ENCODE measurements around the gene KRT3. TPM values are rescaled to one million over a fixed set of nuclear protein-coding genes. Genes with fewer than 3 reads are reported as not detected.

The KRT3 gene
- polyA plus RNA-seq, 3 donors: not detected

DNA sequence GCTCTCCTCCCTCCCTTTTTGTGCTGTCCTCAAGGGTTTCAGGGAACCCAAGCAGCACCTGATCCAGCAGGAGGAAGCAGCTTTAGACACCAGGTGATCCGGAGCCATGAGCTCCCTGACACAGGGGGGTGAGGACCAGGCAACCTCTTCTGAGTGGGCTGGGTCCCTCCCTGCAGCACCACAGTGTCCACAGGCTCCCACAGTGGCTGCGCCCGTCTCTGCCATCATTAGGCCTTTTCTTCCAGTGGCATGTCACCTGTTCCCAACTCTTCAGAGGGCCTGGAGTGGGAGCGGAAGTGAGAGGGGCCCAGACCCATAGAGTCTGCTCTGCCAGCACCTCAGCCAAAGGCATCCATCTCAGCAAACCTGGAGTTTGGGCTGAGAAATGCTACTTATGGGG lies 18.4 kb downstream of the KRT3 start:
- H3K4me1 ChIP-seq (ENCODE audit: control insufficient read depth in 1 of 2, insufficient read depth in 2 of 2, low read length in 2 of 2): no peaks in the 10 kb centered on the region
- H3K4me3 ChIP-seq (replicated peaks in 1 of 3; ENCODE audit: low read depth in 2 of 3, low read length in 3 of 3): no peak overlapping the region
- no peak for TF ChIP-seq CTCF (IDR thresholded peaks at IDR 0.05)
- no peak overlapping the region for H2AFZ ChIP-seq (ENCODE audit: insufficient read depth, low read depth, low read length, poor library complexity, severe bottlenecking)
- DNase-seq: no peak
- no peaks in the 10 kb centered on the region for H3K79me2 ChIP-seq (ENCODE audit: insufficient read depth, low read length)
- H3K4me3 Mint-ChIP-seq: no peak overlapping the region
- H3K27ac ChIP-seq (ENCODE audit: low read depth in 1 of 2, low read length in 2 of 2): no peak overlapping the region
- H3K4me1 Mint-ChIP-seq: no peaks in the 10 kb centered on the region
- H3K27me3 Mint-ChIP-seq (ENCODE audit: low read depth in 3 of 3): peaks cover 5 to 19% (median 6%) of the 10 kb centered on the region in 3 donors
- no peaks in the 10 kb centered on the region for H3K36me3 ChIP-seq (replicated peaks in 1 of 2; ENCODE audit: control insufficient read depth in 1 of 2, insufficient read depth in 2 of 2, low read length in 2 of 2)
- H3K27ac Mint-ChIP-seq: no peak overlapping the region
- H3K9ac ChIP-seq (ENCODE audit: insufficient read depth, low read length, poor library complexity, severe bottlenecking): no peak overlapping the region
- H3K9me3 Mint-ChIP-seq: no peaks in the 10 kb centered on the region
- WGBS (ENCODE audit: insufficient coverage): 100% methylated on average over 2 of the region's 4 CpGs
- no peaks in the 10 kb centered on the region for H3K36me3 Mint-ChIP-seq
- no peaks in the 10 kb centered on the region for H3K9me3 ChIP-seq (replicated peaks in 1 of 2; ENCODE audit: control insufficient read depth in 1 of 2, insufficient read depth in 1 of 2, low read length in 2 of 2)
- no peak overlapping the region for H3K4me2 ChIP-seq (replicated peaks; ENCODE audit: extremely low read depth, low read length, poor library complexity, severe bottlenecking)
- H4K20me1 ChIP-seq (ENCODE audit: insufficient read depth, low read length): no peaks in the 10 kb centered on the region
- intact Hi-C loops (cut with micrococcal nuclease): no loop called here
- peaks cover 0 to 5% of the 10 kb centered on the region in 2 donors for H3K27me3 ChIP-seq (ENCODE audit: control insufficient read depth in 2 of 2, insufficient read depth in 2 of 2, low read length in 2 of 2)

DNA sequence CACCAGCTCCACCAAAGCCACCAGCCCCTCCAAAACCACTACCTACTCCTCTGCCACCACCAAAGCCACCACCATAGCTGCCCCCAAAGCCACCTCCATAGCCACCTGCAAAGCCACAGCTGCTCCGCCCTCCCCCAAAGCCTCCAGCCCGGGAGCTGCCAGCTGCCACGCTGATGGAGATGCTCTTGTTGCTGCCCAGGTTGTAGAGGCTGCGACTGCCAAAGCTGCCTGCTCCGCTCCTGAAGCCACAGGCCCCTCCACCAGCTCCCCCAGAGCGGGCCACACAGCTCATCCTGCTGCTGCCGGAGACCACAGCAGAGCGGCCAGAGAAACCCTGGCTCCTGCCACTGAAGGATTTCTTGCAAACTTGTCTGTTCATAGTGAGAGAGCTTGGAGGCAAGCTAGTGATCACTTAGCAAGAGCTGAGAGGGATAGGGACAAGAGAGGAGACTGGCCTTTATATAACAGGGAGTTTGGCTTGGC lies 19.0 kb downstream of the KRT3 start, which contains the start of gene KRT76:
KRT76 (minus strand) TSS at position 433 of the 483 bp plus-strand sequence; CDS start at position 379, 54 bp downstream.
- no peak within 1 kb of the TSS for H3K9ac ChIP-seq (ENCODE audit: insufficient read depth, low read length, poor library complexity, severe bottlenecking)
- Mint-ChIP-seq H3K9me3 (no peaks in the 10 kb centered on the region), H3K27me3 (ENCODE audit: low read depth in 3 of 3) (peaks cover 5 to 21% (median 6%) of the 10 kb centered on the region in 3 donors), H3K4me3 (no peak within 1 kb of the TSS), H3K27ac (peak within 1 kb of the TSS in 1 of 7 donors; percentile 25), H3K36me3 (no peaks in the 10 kb centered on the region), H3K4me1 (no peaks in the 10 kb centered on the region)
- no peak for TF ChIP-seq CTCF (IDR thresholded peaks at IDR 0.05)
- H3K9me3 ChIP-seq (replicated peaks in 1 of 2; ENCODE audit: control insufficient read depth in 1 of 2, insufficient read depth in 1 of 2, low read length in 2 of 2): no peaks in the 10 kb centered on the region
- no peak within 1 kb of the TSS for H3K27ac ChIP-seq (ENCODE audit: low read depth in 1 of 2, low read length in 2 of 2)
- no peak within 1 kb of the TSS for H3K4me3 ChIP-seq (replicated peaks in 1 of 3; ENCODE audit: low read depth in 2 of 3, low read length in 3 of 3)
- DNase-seq: no peak
- 93% methylated on average over 7 of the region's 8 CpGs for WGBS (ENCODE audit: insufficient coverage)
- no peaks in the 10 kb centered on the region for H3K36me3 ChIP-seq (replicated peaks in 1 of 2; ENCODE audit: control insufficient read depth in 1 of 2, insufficient read depth in 2 of 2, low read length in 2 of 2)
- H3K27me3 ChIP-seq (ENCODE audit: control insufficient read depth in 2 of 2, insufficient read depth in 2 of 2, low read length in 2 of 2): peaks cover 0 to 5% of the 10 kb centered on the region in 2 donors
- H3K4me2 ChIP-seq (replicated peaks; ENCODE audit: extremely low read depth, low read length, poor library complexity, severe bottlenecking): no peak within 1 kb of the TSS
- H4K20me1 ChIP-seq (ENCODE audit: insufficient read depth, low read length): no peaks in the 10 kb centered on the region
- intact Hi-C loops (cut with micrococcal nuclease): no loop called here
- no peaks in the 10 kb centered on the region for H3K4me1 ChIP-seq (ENCODE audit: control insufficient read depth in 1 of 2, insufficient read depth in 2 of 2, low read length in 2 of 2)
- H3K79me2 ChIP-seq (ENCODE audit: insufficient read depth, low read length): no peaks in the 10 kb centered on the region
- no peak within 1 kb of the TSS for H2AFZ ChIP-seq (ENCODE audit: insufficient read depth, low read depth, low read length, poor library complexity, severe bottlenecking)
